HG03159 (cell line): ENCODE measurements around the gene ST6GALNAC3.
"Not testable (repeated sequence)": the region's sequence is repeated elsewhere in the genome, so short reads cannot be mapped to it uniquely, and the experiment has no call there.

Experiments
- ATAC-seq: cut with Tn5 transposase; IDR thresholded peaks from one replicate; pipeline ENCODE4 v1.9.1; 2021; ENCODE audit warnings: mild to moderate bottlenecking, moderate library complexity; ENCODE audit not compliant: unreplicated experiment

ST6GALNAC3 gene

DNA sequence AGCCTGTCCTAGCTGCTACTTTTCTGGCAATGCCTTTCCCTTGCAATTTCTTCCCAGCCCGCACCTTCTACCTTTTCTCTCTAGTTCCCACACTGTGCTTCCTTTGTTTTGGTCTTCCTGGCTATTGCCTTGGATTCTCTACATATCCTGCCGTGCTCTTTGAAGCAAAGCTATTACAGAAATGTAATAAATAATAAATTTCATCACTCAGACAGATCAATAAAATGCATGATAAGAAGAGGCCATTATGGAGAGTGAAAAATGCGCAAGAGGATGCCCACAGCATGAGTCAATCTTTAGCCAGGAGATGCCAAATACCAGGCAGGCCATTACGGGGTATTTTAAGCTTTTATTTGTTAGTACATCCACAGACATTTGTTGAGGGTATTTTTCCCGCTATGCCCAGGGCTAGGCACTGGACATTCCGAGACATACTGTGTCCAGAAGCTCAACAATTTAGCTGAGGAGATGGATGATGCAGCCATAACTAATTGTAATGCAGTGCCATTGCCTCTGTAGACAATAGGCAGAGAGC, 163.6 kb downstream of the ST6GALNAC3 start:
- no peak for ATAC-seq

DNA sequence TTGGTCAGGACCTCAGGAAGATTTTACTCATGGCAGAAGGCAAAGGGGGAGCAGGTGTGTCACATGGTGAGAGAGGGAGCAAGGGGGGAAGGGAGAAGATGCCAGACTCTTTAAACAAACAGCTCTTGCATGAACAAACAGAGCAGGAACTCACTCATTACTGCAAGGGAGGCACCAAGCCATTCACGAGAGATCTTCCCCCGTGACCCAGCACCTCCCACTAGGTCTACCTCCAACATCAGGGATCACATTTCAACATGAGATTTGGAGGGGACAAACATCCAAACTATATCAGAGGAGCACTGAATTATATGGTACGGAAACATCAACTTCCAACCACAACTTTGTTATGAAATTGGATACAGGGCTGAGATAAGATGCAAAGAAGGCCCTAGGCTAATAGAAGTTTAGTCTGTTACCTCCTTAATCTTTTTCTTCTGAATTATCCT, 164.9 kb downstream of the ST6GALNAC3 start:
- no peak for ATAC-seq

DNA sequence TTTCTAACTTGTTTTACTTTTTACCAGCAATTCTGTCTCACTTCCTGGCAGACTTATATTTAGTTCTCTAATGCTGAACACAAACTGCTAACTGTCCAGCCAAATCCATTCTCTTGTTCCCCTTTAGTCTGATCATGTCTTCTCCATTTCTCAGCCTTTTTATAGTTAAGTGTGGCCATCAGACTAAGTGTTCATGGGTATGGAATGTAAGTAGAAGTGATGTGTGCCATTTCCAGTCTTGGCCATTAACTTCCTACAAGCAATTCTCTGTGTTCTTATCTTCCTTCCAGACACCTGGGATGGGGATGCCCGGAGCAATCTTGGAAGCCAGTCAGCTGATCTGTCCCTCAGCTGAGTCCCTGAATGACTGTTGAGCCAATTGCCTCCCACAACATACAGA, 165.8 kb downstream of the ST6GALNAC3 start:
- no peak for ATAC-seq

DNA sequence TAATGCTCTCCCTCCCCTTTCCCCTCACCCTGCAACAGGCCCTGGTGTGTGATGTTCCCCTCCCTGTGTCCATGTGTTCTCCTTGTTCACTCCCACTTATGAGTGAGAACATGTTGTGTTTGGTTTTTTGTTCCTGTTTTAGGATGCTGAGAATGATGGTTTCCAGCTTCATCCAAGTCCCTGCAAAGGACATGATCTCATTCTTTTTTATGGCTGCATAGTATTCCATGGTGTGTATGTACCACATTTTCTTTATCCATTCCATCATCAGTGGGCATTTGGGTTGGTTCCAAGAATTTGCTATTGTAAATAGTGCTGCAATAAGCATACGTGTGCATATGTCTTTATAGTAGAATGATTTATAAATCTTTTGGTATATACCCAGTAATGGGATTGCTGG, 168.0 kb downstream of the ST6GALNAC3 start:
- ATAC-seq = not testable (repeated sequence)

DNA sequence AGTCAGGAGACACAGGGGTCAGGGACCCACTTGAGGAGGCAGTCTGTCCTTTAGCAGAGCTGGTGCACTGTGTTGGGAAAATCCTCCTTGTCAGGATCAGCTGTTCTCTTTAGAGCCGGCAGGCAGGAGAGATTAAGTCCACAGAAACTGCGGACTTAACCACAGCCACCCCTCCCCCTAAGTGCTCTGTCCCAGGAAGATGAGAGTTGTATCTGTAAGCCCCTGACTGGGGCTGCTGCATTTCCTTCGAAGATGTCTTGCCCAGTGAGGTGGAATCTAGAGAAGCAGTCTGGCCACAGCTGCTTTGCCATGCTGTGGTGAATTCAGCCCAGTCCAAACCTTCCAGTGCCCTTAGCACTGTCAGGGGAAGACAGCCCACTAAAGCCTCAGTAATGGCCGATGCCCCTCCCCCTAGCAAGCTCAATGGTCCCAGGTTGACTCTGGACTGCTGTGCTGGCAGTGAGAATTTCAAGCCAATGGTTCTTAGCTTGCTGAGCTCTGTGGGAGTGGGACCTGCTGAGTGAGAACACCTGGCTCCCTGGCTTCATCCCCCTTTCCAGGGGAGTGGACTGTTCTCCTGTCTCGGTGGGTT, 172.8 kb downstream of the ST6GALNAC3 start:
- ATAC-seq = no peak

DNA sequence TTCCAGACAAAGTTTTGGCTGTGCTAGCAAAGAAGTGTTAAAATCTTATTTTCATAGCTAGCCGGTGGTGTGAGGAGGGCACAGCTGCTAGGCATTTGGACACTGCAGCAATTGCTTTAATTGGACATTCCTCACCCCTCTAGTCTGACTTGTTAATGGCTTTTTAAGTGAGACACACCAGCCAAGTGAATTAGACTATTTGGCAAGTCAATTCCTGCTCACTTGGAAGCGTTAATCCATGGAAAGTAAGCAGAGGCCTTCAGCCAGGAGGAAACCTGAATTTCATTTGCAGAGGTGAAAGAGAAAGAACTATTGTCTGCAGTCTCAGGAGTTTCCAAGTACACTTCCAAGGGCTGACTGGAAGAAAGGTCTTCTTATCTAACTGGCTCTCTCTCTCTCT, 175.7 kb downstream of the ST6GALNAC3 start:
- no peak for ATAC-seq

DNA sequence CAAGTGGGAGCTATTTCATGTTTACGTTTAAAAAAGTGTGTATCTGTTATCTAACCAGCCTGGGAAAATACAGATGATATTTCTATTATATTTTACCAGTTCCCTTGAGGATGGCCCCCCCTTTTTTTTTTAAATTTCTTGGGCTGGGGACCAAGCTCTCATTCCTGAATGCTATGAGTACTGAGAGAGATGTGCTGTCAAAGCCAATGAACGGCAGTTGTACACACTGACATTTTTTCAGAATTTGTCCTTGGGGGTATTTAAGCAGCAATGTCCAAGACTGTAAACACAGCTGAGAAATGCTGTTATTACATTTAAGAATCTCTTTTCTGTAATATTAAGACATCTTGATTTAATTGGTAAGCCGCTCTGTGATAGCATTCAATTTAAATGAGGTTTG, 177.9 kb downstream of the ST6GALNAC3 start:
- ATAC-seq = no peak

DNA sequence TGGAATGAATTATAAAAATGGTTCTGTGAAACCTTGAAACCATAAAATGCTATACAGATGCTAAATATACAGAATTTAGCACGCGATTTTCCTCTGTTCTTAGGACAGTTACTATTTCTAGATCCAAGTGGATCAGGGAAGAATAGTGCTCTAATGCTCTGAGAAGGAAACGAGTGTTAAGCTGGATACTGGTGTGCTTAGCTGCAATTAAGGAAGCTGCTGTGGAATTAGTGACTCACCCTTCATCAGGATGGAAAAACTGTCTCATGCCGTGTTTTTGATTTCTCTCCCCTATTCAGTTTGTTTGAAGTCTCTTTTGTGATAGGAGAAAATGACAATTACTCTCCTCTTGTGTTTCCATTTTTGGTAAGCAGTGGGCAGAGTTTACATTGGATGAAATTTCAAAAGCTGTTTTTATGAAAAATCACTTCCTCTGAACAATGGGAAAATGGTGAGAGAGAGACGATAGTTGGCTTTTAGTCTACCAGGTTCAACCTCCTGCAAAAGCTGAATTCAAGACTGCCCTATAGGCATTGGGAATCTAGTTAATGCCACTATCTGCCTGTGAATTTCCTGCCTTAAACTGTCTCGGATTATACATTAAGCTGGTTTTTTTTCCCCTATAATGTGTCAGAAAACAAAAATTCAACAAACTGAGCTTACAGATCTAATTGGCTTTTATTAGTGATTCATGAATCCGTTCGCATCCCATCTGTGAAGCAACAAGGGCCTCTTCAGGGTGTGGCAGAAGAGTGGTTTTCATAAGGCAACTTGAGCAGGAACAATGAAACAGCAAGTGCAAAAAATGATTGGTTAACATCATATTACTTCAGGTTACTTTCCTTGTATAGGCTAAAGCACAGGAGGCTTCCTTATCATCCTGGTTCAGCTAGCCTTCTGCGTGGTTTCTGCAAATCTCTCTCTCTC, 179.8 kb downstream of the ST6GALNAC3 start:
- no peak for ATAC-seq

DNA sequence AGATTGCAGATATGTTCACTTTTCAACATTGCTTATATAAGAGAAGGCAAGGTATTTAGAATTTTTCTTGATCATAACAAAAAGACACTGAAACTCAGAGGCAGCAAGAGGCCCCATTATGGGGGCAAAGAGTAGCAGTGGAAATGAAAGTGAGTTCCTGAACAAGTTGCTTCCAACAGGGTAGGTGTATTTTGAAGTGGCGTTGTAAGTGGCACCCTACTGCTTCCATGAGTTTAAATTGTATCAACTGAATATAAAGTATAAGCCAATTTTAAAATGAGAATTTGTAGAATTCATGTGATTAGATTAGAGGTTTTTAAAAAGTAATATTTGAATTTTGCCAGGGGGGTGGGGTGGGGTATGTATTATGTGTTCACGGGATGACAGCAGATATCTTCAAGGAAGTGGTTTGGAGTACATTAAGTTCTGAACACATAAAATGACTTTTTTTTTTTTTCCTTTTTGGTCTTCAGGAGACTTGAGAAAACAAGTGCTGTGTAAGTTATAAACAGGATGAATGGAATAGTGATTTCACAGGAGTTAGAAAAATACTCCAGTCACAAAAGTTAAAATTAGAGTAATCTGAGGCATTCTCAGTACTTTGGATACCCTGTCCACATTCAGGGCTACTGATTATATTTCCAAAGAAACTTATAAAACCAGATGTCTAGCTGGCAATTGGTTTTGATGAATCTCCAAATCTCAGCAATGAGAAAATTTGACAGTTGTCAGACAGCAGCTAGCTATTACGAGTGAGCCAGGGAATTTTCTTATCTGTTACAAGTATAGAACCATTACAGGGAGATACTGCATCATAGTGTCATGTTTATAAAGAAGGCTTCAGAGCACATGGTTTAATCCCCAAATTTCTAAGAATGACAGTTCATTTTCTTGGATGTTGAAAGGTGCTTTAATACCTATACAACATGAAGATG, 182.0 kb downstream of the ST6GALNAC3 start:
- no peak for ATAC-seq

DNA sequence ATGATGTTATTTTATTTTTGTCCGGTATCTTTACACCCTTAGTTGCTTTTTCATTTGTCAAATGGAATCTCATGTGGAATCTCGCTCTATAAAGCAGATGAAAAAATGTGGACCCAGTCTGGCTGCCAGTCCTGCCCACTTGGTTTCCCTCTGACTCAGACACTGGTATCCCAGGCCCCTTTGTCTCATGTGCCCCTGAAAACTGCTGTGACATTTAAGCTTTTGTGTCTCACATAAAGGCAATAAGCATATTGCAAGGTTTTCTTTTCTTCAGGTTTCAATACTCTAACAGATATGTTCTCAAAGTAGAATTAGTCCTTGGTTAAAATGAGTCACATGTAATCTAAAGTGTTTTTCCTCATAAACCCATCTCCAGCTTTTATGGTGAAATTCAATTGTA, 183.3 kb downstream of the ST6GALNAC3 start:
- ATAC-seq = no peak

DNA sequence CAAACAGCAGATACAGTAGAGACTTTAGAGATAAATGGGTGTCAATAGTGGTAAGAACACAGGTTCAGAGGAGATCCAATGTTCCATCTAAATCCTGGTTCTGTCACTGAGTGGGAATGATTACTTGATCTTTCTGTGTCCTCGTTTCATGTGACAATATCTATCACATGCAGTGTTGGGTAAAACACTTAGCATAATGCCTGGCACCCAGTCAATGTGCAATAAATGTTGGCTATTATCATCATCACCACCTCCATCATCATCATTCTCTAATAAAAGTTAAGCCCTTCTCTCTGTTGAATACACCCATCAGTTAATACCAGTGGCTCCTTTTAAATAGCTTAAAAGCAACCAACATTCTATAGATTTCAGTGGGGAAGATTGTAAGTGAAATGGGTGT, 184.7 kb downstream of the ST6GALNAC3 start:
- no peak for ATAC-seq

DNA sequence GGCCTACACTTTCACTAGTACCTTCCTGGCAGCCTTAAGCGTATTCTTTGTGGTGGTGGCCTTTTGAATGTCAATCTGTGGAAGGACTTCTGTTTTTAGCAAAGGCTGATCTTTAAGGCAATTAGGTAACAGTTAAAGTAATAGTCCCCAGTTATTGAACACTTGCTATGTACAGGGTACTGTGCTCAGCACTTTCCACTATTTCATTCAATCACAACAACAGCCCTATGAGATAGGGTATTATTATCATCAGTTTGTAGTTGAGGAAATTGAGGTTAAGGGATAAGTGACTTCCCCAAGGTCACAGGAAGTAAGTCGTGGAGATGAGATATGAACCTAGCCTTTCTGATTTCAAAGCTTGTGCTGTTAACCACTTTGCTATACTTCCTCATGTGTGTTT, 185.7 kb downstream of the ST6GALNAC3 start:
- ATAC-seq = no peak

DNA sequence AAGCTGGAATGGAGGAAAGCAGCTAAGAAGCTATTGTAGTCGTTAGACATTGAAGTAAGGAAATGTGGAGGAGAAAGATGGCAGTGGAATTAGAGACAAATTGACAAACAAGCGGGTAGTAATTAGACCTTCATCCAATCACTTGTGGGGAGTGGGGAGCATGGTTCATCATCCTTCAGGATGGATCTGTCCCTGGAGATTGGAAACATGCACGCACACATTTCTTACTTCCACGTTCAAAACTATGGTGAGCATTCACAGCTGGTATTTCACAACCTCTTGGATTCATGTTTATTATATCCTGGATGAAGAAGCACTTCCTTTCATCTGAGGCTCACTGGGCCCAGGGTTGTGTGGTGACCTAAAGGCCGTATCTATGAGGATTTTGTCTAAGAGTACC, 188.1 kb downstream of the ST6GALNAC3 start:
- no peak for ATAC-seq

DNA sequence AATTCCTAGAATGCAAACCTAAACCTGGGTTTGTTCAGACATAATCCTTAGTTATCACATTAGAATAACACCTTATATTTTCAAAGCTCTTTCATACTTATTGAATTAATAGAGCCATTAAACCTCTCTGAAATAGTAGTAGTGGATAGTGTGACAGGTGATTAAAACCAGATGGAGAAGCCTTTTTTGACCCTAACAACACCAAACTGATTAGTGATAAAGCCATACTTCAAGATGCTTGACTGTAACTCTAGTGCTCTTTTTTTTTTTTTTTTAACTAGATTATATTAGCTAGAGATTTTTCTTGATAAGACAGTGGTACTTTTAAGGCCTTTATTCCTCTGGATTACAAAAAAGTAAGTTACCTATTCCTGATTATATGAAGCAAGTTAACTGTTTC, 190.1 kb downstream of the ST6GALNAC3 start:
- no peak for ATAC-seq

DNA sequence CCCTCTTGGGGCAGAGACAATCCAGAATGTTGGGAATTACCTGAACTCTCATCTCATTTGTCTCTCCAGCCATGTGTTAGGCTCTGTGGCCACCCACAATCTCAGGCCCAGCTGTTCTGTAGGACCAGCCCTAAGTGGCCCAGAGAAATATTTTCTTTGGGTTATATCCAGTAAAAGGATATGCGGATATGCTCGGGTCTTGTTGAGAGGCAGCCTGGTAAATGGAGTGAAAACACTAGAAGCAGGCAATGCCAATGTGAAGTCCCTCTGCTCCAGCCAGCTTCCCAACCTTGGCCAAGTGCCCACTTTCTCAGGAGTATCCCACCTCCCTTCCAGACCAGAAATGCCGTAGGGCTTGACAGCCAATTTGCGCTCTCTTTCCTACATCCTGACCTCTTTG, 192.2 kb downstream of the ST6GALNAC3 start:
- no peak for ATAC-seq

DNA sequence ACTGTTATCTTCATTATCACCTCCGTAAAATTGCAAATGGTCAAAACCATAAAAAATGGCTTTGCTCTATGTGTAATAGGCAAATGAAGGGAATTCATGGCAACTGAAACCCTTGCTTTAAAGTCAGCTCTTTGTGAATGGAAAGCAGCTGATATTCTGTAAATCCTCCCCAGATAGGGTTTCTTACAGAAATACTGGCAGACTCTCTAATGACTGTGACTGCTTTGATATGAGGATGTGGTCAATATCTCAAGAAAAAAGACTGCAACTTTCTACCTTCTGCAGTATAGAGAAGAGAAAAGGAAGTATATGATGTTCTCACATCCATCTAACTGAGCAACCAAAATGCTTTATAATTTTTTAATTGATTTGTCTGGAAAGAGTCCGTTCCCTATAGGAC, 193.1 kb downstream of the ST6GALNAC3 start:
- ATAC-seq = no peak

DNA sequence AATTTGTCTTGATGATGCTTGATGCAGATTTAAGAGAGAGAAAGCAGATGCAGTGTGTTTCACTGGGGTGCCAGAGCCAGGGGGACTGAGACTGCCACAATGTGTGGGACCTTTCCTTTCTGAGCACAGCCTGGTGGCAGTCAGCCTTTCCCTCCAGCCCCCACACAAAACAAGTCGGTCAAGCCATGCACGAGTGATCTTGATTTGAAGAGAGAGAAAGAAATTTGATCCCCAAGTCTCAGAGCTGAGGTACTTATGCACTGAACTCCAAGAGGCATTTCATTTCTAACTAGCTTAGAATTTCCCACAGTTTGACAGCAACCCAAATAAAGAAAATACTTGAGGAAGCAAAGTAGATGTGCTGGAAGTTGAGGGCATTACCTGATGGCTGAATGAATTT, 193.8 kb downstream of the ST6GALNAC3 start:
- no peak for ATAC-seq

DNA sequence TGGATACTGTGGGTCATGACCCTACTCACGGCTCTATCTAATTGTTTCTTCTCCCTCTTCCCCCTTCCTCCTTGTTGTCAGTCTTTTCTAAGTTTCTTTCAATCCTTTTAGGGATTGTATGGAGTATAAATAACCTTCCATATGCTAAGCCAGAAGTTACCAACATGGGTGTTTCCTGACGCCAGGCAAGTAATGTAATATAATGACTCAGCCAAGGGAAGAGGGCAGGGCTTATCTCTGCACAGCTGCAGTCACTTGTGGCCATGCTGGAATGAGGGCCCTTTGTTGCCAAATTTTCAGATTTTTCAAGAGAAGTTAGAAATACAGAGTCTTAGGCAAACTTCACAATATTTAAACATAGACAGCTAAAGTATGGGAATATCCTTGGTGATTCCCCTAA, 194.6 kb downstream of the ST6GALNAC3 start:
- ATAC-seq = no peak

DNA sequence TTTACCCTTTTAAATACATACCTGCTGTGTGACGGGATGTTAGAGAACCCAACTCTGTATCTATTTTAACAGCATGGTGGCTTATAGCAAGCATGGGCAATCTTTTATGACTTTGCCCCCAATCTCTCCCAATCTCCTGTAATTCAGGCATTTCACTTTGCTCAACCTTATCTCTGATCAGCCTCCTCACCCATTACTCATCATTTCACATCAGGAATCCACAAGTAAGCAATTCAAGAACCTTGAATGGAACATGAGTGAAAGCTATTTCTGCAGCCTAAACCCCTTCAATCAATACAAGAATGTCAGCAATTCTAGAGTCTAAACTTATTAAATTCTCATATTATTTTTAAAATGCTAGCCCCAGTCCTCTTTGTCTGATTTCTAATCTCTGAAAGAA, 199.8 kb downstream of the ST6GALNAC3 start:
- no peak for ATAC-seq

DNA sequence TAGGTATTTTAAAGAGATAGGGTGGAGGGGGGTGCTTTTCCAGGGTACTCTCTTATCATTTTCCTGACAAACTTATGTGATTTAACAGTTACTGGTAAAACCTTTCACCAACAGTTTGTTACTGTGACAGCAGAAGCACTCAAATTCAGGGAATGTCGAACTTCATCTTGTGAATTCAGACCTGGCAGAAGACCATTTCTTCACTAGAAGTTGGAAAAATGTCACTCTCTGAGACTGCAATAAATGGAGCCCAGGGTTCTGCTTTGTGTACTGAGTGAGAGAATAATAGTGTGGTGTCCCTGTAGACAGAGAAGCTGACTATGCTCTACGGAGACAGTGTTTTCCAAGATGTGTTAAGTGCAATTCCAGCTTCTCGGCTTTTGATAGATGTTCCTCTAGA, 200.2 kb downstream of the ST6GALNAC3 start:
- ATAC-seq = no peak

DNA sequence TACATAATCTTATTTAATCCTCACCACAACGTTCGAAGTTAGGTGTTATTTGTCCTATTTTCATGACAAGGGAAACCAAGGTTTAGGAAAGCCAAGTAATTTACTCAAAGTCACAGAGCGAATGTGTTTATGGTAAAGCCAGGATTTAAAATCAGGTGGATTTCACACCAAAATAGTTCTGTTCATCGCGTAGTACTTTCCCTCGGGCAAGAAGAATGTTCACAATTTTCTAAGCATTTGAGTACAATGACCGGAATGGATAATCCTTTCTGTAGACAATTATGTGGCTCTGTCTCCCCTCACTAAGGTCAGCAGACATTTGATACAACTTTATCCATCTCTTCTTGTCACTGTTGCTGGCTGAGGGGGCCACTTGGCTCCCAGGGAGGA, 204.2 kb downstream of the ST6GALNAC3 start:
- no peak for ATAC-seq
